Muscle of back (tissue), 11 donors: Measurements from ENCODE around the gene GLYATL3. TPM values are rescaled to one million over a fixed set of nuclear protein-coding genes. Genes with fewer than 3 reads are reported as not detected.
A peak's percentile ranks its signal among the peaks of the same experiment; 100 is the strongest.

Experiments used
- DNase-seq, 3 donors: peaks; one replicate each; pipeline versions ENCODE4 v3.0.0 to v3.0.0-alpha.2; 2013
- polyA plus RNA-seq, 10 donors: library from polyadenylated mRNA; unstranded; fragments of 120-200 nt; gene quantifications; one replicate each; pipeline ENCODE4 v1.2.1, GENCODE V29; 2013; ENCODE audit not compliant: insufficient read length in 10 of 10

Gene GLYATL3
- polyA plus RNA-seq, 10 donors, result not detected

- no peak for DNase-seq
These were observed 43.5 kb downstream of the GLYATL3 start for GRCh38 chr6:49543087-49543858.

GRCh38 chr6:49546331-49546730, 46.6 kb downstream of the GLYATL3 start:
- no peak for DNase-seq

GRCh38 chr6:49548613-49549304, 49.0 kb downstream of the GLYATL3 start:
- no peak for DNase-seq

- no peak for DNase-seq
These were observed 50.2 kb downstream of the GLYATL3 start for GRCh38 chr6:49549691-49550491.

GRCh38 chr6:49550492-49551077, 50.9 kb downstream of the GLYATL3 start, which contains the start of gene C6orf141:
C6orf141 (plus strand) TSS chr6:49550668; CDS start chr6:49550793, 125 bp downstream.
- peak in 1 of 3 donors; percentile 46 for DNase-seq

GRCh38 chr6:49551078-49551865, 51.5 kb downstream of the GLYATL3 start:
- DNase-seq, result peak in 1 of 3 donors; percentile 49

- DNase-seq, result no peak
These were observed 52.1 kb downstream of the GLYATL3 start for GRCh38 chr6:49551866-49552129.

GRCh38 chr6:49552596-49552995, 52.9 kb downstream of the GLYATL3 start:
- no peak for DNase-seq

- no peak for DNase-seq
These were observed 53.7 kb downstream of the GLYATL3 start for GRCh38 chr6:49553384-49553783.

GRCh38 chr6:49555951-49556350, 56.2 kb downstream of the GLYATL3 start:
- DNase-seq, result no peak

GRCh38 chr6:49556429-49556837, 56.7 kb downstream of the GLYATL3 start:
- DNase-seq, result no peak

- DNase-seq, result no peak
These were observed 57.5 kb downstream of the GLYATL3 start for GRCh38 chr6:49557177-49557576.

- DNase-seq, result no peak
These were observed 58.5 kb downstream of the GLYATL3 start for GRCh38 chr6:49558238-49558637.

- no peak for DNase-seq
These were observed 63.5 kb downstream of the GLYATL3 start for GRCh38 chr6:49563006-49563886.

GRCh38 chr6:49564552-49564951, 64.8 kb downstream of the GLYATL3 start:
- no peak for DNase-seq

- no peak for DNase-seq
These were observed 65.5 kb downstream of the GLYATL3 start for GRCh38 chr6:49565261-49565660.

GRCh38 chr6:49565855-49566254, 66.1 kb downstream of the GLYATL3 start:
- DNase-seq, result peak in 1 of 3 donors; percentile 8

GRCh38 chr6:49570474-49571079, 70.9 kb downstream of the GLYATL3 start:
- no peak for DNase-seq

GRCh38 chr6:49576618-49577017, 76.9 kb downstream of the GLYATL3 start:
- DNase-seq, result no peak
